WERI-Rb-1 (cell line): Measurements from ENCODE around the gene GLIPR2.
"Not testable (repeated sequence)": the region's sequence is repeated elsewhere in the genome, so short reads cannot be mapped to it uniquely, and the experiment has no call there.

Source experiments
- DNase-seq: peaks from one replicate; pipeline ENCODE4 v3.0.0-alpha.2; 2020
- H3K27ac ChIP-seq: fragments of 250-450 bp; sonication (Bioruptor Pico); 2 replicates; pipeline ENCODE4 v1.5.1; 2020; ENCODE audit warnings: mild to moderate bottlenecking, moderate library complexity
- H3K27me3 ChIP-seq: fragments of 250-450 bp; sonication (Bioruptor Pico); 2 replicates; pipeline ENCODE4 v1.5.1; 2021; ENCODE audit warnings: mild to moderate bottlenecking, low read depth, moderate library complexity; ENCODE audit not compliant: insufficient read depth, severe bottlenecking
- H3K36me3 ChIP-seq: fragments of 250-450 bp; sonication (Bioruptor Pico); 2 replicates; pipeline ENCODE4 v1.5.1; 2020; ENCODE audit warnings: mild to moderate bottlenecking, moderate library complexity
- H3K4me3 ChIP-seq: 2 replicates; pipeline ENCODE4 v1.5.1; 2011; ENCODE audit warnings: low read depth, mild to moderate bottlenecking, control low read depth, low read length
- H3K9me3 ChIP-seq: fragments of 250-450 bp; sonication (Bioruptor Pico); 2 replicates; pipeline ENCODE4 v1.5.1; 2021; ENCODE audit warnings: mild to moderate bottlenecking, moderate library complexity; ENCODE audit not compliant: severe bottlenecking
- TF ChIP-seq, protein P1 (sequence below): IDR thresholded peaks from 2 replicates; pipeline ENCODE4 v1.5.1; 2011; ENCODE audit warnings: low read depth, mild to moderate bottlenecking, control low read depth, inconsistent platforms, low read length

The GLIPR2 gene, protein sequence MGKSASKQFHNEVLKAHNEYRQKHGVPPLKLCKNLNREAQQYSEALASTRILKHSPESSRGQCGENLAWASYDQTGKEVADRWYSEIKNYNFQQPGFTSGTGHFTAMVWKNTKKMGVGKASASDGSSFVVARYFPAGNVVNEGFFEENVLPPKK

DNA sequence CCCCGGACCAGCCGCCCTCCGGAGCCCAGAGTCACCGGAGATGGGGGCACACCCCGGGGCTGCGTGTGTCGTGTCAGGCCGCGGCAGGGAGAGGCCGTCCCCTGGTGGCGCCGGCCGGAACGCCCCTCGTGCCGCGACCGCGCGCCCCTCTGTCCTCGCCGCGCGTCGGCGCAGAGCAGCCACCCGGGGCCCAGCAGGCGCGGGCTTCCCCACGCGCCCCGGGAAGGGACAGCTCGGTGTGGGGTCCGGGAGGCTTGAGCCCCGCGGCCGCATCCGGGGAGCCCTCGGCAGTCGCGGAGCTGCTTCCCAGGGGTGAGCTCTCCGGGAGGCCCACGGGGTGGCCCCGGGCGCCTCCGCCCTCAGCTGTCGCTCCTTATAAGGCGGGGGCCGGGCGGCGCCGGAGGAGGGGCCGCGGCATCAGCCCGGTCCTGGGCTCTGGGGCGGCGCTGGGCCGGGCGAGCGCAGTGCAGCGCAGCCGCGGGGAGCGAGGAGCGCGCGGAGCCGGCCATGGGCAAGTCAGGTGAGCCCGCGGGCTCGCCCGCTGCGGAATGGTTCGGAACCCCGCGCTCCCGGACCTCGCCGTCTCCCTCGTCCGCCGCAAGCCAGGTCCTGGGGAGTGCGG is at the start of gene GLIPR2:
GLIPR2 (plus strand) TSS at position 462 of the 622 bp plus-strand sequence; CDS start at position 508, 46 bp downstream.
- TF ChIP-seq, protein P1, sequence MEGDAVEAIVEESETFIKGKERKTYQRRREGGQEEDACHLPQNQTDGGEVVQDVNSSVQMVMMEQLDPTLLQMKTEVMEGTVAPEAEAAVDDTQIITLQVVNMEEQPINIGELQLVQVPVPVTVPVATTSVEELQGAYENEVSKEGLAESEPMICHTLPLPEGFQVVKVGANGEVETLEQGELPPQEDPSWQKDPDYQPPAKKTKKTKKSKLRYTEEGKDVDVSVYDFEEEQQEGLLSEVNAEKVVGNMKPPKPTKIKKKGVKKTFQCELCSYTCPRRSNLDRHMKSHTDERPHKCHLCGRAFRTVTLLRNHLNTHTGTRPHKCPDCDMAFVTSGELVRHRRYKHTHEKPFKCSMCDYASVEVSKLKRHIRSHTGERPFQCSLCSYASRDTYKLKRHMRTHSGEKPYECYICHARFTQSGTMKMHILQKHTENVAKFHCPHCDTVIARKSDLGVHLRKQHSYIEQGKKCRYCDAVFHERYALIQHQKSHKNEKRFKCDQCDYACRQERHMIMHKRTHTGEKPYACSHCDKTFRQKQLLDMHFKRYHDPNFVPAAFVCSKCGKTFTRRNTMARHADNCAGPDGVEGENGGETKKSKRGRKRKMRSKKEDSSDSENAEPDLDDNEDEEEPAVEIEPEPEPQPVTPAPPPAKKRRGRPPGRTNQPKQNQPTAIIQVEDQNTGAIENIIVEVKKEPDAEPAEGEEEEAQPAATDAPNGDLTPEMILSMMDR: peak; percentile 47
- Histone ChIP-seq H3K36me3 (no peaks in the 10 kb centered on the region), H3K27me3 (peaks cover 4% of the 10 kb centered on the region), H3K4me3 (peak within 1 kb of the TSS; percentile 60), H3K27ac (peak within 1 kb of the TSS; percentile 48; the same call in 1 of the 2 replicates), H3K9me3 (no peaks in the 10 kb centered on the region)
- peak; percentile 68 for DNase-seq

DNA sequence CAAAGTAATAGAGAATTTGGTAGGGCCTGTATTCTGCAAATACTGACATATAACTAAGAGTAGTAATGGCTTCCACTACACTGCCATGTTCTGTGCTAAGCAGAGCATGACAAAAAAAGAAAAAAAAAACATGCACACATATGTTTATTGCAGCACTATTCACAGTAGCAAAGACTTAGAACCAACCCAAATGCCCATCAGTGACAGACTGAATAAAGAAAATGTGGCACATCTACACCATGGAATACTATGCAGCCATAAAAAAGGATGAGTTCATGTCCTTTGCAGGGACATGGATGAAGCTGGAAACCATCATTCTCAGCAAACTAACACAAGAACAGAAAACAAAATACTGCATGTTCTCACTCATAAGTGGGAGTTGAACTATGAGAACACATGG is 49.5 kb upstream of the GLIPR2 start:
- not testable (repeated sequence) for DNase-seq, H3K4me3 ChIP-seq, H3K9me3 ChIP-seq, H3K36me3 ChIP-seq, H3K27ac ChIP-seq, H3K27me3 ChIP-seq

DNA sequence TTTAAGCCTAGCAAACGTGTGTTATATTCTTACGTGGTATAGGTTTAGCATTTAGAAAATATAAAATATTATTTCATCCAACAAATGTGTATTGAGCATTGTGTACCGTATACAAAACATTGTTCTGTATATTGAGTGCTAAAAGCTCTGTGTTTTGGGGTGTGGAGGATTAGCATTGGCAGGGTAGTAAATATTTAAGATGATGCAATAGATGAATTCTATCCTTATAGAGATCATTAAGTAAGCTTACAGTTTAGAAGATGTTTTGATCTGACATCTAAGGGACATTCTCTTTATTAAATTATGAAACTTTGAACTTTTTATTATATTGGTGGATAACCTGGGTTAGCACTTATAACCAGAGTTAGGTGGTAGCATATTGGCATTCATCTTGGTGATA is 48.5 kb upstream of the GLIPR2 start:
- no peaks in the 10 kb centered on the region for H3K27me3 ChIP-seq
- no peaks in the 10 kb centered on the region for H3K36me3 ChIP-seq
- no peak overlapping the region for H3K4me3 ChIP-seq
- no peak overlapping the region for H3K27ac ChIP-seq
- TF ChIP-seq, protein P1: no peak
- no peak for DNase-seq
- H3K9me3 ChIP-seq: no peaks in the 10 kb centered on the region

DNA sequence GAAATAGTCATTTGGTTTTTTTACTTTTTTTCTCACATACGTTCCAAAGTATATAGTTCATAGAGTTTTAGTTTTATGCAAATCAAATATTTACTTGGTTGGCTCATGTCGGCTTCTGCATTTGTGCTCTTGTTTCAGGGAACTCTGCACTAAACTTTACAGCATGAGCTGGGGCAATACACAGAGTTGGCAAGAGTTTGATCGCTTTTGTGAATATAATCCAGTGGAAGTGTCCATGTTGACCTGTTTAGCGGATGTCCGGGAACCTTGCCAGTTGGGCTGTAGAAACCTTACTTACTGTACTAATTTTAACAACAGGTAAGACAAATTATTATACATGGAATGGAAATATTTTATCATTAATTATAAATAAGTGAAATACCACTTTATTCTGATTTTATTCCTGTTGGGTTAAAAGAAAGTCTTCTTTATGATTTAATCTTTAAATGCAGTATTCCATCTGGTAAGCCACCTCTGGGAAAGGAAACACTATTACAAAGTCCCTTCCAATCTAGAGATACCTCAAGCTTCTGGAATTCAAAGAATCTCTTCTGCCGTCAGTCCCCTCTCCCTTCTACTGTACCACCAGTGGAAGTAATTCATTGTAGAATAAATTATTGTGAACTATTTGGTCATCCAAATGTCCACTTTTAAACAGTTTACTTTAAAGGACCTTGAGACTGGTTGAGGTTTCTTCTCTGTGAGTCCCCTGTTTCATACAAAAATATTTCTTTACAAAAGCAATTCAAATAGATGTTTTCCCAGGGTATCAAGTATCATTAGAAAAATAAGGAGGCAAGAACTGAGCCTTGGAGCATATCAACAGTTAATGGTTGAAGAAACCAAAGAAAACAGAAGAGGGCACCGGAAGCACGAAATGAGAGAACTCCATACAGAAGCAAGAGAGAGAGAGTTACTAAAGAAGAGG is 45.2 kb upstream of the GLIPR2 start:
- TF ChIP-seq, protein P1: no peak
- DNase-seq: no peak
- Histone ChIP-seq H3K27me3 (no peaks in the 10 kb centered on the region), H3K4me3 (no peak overlapping the region), H3K9me3 (no peaks in the 10 kb centered on the region), H3K27ac (no peak overlapping the region), H3K36me3 (no peaks in the 10 kb centered on the region)

DNA sequence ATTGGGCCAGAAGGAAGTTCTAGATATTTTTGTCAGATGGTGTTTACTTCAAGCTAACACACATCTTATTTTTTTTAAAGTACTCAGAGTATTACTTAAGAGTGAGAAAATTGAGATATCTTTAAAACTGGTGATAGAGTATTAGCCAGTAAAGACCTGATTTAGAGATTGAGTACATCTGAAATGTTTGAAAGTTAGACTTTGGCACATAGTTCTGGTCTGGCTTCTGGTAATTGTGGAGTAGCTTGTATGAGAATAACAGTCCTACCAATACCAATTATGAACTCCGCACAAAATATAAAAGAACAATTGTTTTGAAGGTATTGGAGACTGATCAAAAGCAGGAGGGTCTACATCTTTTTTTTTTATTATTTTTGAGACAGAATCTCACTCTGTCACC is 44.5 kb upstream of the GLIPR2 start:
- H3K36me3 ChIP-seq: no peaks in the 10 kb centered on the region
- TF ChIP-seq, protein P1: no peak
- no peaks in the 10 kb centered on the region for H3K9me3 ChIP-seq
- no peak for DNase-seq
- H3K27me3 ChIP-seq: no peaks in the 10 kb centered on the region
- no peak overlapping the region for H3K27ac ChIP-seq
- no peak overlapping the region for H3K4me3 ChIP-seq
